CD4-positive, alpha-beta T cell treated with Interferon gamma for 1 hour (primary cell): Measurements from ENCODE around the gene KCNK4.

Experiments used
- DNase-seq: peaks from one replicate; pipeline ENCODE4 v3.0.0-alpha.2; 2020

Gene KCNK4

GRCh38 chr11:64253481-64253880 lies 37.6 kb upstream of the KCNK4 start:
- DNase-seq, result no peak

- DNase-seq, result no peak
These were observed 36.8 kb upstream of the KCNK4 start for GRCh38 chr11:64254326-64254725.

DNA sequence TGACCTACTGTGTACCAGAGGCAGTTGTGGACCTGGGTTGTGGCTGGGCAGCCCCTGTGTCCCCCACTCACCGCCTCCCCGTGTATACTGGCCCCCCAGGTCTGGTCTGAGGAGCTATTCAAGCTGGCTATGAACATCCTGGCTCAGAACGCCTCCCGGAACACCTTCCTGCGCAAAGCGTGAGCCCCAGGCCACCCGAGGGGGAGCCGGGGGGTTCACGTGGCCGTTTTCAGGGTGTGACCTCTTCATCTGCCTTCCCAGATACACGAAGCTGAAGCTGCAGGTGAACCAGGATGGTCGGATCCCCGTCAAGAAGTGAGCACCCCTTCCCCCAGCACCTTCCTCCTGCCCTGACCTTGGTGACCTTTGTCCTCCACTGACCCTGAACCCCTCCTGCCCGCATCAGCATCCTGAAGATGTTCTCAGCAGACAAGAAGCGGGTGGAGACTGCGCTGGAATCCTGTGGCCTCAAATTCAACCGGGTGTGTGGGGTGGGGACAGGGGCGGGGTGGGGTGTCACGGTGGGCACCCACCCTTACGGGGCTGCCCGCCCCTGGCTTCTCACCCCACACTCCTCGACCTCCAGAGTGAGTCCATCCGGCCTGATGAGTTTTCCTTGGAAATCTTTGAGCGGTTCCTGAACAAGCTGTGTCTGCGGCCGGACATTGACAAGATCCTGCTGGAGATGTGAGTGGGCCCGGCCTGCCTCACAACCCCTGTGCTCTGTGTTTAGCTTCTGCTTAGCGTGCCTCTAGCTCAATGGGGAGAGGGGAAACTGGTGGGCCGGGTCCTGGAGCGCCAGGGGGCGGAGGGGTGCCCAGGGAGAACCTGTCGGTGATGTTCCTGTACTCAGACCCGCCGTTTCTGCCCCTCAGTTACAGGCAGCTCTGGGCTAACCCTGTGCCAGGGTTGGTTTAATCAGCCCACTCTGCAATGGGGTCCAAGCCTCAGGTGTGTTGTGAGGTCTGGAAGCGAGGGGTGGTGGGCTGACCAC lies 35.7 kb upstream of the KCNK4 start:
- no peak for DNase-seq

DNA sequence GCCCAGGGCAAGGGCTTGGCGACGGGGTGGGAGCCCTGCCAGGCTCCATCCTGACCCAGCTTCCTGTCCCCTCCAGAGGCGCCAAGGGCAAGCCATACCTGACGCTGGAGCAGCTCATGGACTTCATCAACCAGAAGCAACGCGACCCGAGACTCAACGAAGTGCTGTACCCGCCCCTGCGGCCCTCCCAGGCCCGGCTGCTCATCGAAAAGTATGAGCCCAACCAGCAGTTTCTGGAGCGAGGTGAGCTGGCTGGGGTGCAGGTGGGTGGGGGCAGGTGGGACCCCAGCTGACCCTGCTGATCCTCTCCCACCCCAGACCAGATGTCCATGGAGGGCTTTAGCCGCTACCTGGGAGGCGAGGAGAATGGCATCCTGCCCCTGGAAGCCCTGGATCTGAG lies 34.8 kb upstream of the KCNK4 start:
- no peak for DNase-seq

- no peak for DNase-seq
These were observed 32.7 kb upstream of the KCNK4 start for GRCh38 chr11:64258356-64258755.

DNA sequence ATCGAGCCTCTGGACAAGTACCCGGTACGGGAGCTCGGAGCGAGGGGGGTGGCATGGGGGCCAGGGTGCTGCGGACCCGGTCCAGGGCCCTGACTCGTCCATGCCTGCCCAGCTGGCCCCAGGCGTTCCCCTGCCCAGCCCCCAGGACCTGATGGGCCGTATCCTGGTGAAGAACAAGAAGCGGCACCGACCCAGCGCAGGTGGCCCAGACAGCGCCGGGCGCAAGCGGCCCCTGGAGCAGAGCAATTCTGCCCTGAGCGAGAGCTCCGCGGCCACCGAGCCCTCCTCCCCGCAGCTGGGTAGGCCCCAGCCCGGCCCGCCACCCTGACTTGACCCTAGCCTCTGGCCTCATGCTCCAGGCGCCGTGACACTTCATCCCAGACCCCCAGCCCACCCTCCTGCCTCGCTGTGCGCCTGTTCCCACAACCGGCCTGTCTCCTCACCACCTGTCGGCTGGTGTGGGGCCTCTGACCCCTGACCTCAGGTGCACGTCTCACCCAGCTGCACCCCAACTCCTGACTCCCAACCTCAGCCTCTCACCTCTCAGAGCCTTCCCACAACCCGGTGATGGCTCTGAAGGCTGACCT lies 32.1 kb upstream of the KCNK4 start:
- no peak for DNase-seq

DNA sequence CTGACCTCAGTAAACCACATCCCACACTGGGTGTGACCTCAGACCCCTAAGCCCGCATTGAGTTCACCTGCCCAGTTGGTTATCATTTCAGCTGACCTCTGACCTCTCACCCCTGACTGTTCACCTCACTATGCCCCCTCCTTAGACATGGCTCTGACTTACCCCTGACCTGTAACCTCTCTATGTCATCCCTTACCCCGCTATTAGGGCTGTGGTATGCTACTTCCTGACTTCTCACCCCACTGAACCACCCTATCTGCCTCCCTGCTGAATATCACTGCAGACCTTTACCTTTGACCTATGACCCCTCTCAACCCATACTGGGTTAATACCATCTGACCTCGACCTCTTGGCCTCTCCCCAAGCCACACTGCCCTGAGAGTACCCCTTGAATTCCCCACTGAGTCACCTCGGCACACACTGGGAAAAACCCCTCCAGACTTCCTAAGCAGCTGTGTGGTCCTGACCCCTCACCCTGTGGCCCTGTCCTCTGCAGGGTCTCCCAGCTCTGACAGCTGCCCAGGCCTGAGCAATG lies 31.5 kb upstream of the KCNK4 start:
- DNase-seq, result no peak

DNA sequence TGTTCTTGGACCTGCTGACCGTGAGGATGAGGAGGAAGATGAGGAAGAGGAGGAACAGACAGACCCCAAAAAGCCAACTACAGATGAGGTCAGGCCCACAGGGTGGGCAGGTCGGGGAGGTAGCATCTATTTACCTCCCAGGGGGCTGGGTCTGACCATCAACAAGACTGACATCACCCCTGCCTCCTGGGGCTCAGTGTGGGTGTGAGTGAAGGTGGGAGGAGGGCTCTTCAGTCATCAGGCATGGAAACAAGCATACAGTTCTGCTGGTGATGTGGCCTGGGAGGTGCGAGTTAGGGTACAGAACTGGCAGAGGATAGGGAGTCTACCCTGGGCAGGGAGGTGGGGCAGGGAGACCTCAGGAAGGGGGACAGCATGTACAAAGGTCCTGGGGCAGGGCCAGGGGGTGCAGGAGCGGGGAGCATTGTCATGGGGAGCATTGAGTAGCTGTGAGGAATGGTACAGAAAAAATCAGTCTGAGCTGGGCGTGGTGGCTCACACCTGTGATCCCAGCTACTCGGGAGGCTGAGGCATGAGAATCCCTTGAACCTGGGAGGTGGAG lies 30.9 kb upstream of the KCNK4 start:
- no peak for DNase-seq

- no peak for DNase-seq
These were observed 29.5 kb upstream of the KCNK4 start for GRCh38 chr11:64261556-64262080.

DNA sequence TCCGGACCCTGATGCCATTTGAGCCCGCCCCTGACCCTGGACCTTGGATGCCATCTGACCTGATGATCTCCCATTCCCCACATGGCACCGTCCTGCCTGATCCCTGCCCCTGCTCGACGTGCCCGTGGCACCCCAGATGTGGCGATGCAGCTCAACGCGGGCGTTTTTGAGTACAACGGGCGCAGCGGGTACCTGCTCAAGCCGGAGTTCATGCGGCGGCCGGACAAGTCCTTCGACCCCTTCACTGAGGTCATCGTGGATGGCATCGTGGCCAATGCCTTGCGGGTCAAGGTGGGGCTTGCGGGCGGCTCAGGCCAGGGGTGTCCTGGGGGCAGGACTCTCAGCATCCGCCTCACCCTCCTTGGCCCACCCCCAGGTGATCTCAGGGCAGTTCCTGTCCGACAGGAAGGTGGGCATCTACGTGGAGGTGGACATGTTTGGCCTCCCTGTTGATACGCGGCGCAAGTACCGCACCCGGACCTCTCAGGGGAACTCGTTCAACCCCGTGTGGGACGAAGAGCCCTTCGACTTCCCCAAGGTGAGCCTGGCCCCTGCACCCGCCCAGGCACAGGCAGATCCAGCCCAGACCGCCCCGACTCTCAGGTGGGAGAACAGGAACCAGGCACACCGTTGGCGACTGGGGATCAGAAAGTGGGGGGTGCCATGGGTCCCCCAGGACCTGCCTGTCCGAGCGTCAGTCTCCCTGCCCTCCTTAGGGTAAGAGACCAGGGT lies 28.7 kb upstream of the KCNK4 start:
- no peak for DNase-seq

GRCh38 chr11:64263021-64263946 lies 27.8 kb upstream of the KCNK4 start:
- DNase-seq, result no peak

DNA sequence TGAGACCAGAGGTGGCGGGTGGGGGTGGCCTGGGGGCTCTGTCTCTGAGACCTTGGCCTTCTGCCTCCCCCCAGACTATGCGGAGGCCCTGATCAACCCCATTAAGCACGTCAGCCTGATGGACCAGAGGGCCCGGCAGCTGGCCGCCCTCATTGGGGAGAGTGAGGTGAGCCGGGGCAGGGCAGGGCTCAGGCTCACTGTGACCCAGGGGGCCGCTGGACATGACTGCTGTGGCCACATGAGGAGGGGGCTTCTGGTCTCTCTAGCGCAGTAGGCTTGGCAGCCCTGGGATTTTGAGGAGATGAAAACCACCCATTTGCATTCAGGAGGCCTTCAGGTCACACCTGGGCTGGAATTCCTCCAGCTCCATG lies 27.2 kb upstream of the KCNK4 start:
- DNase-seq, result no peak

GRCh38 chr11:64264371-64264852 lies 26.7 kb upstream of the KCNK4 start:
- DNase-seq, result no peak

DNA sequence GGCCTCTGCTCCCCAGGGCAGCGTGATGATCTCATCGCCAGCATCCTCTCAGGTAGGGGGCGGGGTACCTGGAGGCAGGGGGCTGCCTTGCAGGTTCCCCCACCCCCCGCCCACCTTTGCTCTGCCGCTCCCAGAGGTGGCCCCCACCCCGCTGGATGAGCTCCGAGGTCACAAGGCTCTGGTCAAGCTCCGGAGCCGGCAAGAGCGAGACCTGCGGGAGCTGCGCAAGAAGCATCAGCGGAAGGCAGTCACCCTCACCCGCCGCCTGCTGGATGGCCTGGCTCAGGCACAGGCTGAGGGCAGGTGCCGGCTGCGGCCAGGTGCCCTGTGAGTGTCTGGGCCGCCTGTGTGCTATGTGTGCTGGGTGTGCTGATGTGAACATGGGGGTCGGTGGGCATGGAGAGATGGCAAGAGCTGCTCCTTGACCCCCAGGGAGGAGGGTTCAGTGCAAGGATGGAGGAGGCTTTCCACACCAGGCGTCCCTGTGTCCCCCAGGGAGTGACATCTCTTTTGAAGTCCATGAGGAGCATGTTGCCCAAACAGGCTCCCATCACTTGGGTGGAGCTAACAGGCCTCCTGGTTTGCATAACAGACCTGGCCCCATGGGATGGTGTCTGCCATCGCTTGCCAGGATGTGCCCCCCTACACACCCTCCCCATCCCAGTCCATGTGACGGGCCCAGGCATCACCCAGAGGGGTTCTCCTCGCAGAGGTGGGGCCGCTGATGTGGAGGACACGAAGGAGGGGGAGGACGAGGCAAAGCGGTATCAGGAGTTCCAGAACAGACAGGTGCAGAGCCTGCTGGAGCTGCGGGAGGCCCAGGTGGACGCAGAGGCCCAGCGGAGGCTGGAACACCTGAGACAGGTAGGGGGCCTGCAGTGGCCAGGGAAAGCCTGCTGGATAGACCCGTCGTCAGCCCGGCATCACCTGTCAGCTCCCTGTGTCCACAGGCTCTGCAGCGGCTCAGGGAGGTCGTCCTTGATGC lies 25.6 kb upstream of the KCNK4 start:
- no peak for DNase-seq

GRCh38 chr11:64266339-64266738 lies 24.8 kb upstream of the KCNK4 start:
- no peak for DNase-seq

GRCh38 chr11:64267207-64267945 lies 23.7 kb upstream of the KCNK4 start:
- DNase-seq, result no peak

DNA sequence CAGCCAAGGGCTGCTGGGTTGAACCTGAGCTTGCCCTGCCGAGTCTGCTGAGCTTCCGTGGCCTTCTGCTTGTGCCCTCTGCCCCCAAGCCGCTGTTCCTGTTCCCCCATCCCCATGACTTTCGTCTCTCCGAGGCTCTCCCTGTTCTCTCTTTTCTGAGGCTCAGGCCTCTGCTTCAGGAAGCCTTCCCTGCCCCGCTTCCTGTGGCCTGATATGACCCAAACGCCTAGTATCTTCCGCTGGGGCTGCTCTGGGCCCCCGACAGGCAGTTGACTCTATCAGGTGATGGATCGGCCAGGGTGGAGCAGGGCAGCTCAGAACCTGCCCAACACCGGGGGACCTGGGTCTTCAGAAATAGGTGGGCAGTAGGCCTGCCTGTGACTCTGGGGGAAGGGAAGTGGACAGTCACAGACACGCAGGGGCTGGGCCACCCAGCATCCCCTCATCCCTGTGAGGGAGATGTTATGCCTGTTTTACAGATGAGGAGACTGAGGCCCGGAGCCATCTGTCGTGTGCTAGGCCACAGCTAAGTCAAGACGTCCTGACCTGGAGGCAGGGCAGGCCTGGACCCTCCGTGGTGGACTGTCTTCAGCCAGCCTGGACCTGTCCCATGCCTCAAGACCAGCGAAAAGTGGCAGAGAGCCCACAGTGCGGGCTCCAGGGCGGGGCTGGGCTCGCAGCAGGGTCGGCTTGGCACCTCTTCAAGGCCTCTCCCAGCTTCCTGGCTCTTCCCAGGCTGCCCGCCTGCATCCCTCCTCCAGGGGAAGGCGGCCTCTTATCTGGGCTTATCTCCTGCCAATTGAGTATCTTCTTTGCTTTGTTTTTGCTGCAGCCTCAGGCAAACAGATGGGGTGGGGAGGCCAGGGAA lies 22.8 kb upstream of the KCNK4 start:
- no peak for DNase-seq

GRCh38 chr11:64268893-64269539 lies 22.1 kb upstream of the KCNK4 start:
- DNase-seq, result peak; percentile 48
